Gastroesophageal sphincter (tissue), 3 donors: ENCODE results near the gene TOP2B.

Source experiments
- EP300 ChIP-seq: sonication (generic); formaldehyde crosslinking; IDR thresholded peaks from one replicate; pipeline ENCODE4 v1.6.1; 2017; ENCODE audit warnings: antibody characterized with exemption, mild to moderate bottlenecking
- TF ChIP-seq, protein P1 (sequence below), 4 experiments: fragments of 200-600 bp in 2 of 4; fragments of 450-650 bp in 2 of 4; sonication (generic) in 1 of 4; IDR thresholded peaks; one replicate each; pipeline ENCODE4 v1.5.1; 2017 to 2019; ENCODE audit warnings: antibody characterized with exemption in 4 of 4, mild to moderate bottlenecking in 2 of 4, moderate library complexity in 2 of 4

DNA sequence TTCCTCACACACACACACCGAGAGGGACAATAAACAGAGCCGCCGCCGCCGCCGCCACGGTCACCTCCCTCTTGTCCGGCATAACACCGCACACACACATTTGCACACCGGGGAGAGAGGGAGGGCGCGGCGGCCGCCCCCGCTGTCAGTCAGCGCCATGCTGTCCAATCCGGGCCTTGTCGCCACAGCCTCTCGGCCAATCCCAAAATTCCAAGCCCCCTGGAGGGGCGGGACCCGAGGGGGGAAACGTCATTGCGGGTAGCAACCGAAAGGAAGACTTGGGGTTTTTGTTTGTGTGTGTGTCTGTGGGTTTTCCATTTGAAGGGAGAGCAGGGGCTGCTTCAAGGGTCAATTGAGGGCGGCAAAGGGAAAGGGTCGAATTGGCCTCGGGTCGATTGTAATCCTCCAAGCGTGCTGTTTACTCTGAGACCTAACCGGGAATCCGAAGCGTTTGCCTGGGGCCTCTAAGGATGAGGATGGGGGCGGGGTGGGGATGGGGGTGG is at the start of gene TOP2B:
- TF ChIP-seq, protein P1, sequence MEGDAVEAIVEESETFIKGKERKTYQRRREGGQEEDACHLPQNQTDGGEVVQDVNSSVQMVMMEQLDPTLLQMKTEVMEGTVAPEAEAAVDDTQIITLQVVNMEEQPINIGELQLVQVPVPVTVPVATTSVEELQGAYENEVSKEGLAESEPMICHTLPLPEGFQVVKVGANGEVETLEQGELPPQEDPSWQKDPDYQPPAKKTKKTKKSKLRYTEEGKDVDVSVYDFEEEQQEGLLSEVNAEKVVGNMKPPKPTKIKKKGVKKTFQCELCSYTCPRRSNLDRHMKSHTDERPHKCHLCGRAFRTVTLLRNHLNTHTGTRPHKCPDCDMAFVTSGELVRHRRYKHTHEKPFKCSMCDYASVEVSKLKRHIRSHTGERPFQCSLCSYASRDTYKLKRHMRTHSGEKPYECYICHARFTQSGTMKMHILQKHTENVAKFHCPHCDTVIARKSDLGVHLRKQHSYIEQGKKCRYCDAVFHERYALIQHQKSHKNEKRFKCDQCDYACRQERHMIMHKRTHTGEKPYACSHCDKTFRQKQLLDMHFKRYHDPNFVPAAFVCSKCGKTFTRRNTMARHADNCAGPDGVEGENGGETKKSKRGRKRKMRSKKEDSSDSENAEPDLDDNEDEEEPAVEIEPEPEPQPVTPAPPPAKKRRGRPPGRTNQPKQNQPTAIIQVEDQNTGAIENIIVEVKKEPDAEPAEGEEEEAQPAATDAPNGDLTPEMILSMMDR (IDR thresholded peaks at IDR 0.05): no peak
- no peak for TF ChIP-seq EP300
